GM19240 (cell line): ENCODE measurements around the gene KRTAP13-1.

Experiments
- DNase-seq: peaks from one replicate; pipeline ENCODE4 v3.0.0; 2011; ENCODE audit warnings: low spot score; ENCODE audit not compliant: insufficient read length

KRTAP13-1 gene, protein sequence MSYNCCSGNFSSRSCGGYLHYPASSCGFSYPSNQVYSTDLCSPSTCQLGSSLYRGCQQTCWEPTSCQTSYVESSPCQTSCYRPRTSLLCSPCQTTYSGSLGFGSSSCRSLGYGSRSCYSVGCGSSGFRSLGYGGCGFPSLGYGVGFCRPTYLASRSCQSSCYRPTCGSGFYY

DNA sequence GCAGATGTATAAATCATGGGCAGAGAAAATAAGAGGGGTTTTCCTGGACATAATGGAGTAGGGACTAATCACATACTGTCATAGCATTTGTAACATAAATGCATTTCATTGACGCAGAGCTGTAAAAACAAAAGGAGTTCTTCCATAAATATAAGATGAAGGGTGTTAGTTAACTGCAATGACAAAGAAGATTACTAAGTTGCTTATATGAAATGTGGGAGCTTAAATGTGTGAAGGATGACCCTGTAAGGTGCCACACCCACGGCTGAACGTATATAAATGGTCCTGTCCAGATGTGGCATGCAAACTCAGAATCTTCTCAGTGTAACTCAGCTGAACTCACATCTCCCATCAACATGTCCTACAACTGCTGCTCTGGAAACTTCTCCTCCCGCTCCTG lies at the start of gene KRTAP13-1:
Gene KRTAP13-1 (plus strand): TSS at position 301 of the 400 bp plus-strand sequence. CDS start 56 bp downstream, at position 357.
- no peak for DNase-seq

DNA sequence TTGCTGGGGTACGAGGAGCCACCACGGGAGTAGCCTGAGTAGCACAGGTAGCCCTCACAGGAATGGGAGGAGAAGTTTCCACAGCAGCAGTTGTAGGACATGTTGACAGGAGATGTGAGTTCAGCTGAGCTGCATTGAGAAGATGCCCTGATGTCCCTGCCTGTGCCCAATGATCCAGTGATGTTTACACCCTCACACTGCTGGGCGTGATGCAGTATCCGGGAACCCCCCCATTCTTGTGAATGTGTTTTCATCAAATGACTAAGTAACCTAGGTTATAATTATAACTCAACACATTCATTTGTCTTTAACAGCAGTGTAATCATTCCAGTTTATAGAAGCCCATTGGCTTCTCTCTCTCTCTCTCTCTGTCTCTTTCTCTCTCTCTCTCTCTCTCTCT lies 47.3 kb upstream of the KRTAP13-1 start, which contains the start of gene KRTAP23-1:
Gene KRTAP23-1 (minus strand): TSS at position 101 of the 400 bp plus-strand sequence. CDS start 0 bp downstream, at position 101.
- DNase-seq, result no peak

DNA sequence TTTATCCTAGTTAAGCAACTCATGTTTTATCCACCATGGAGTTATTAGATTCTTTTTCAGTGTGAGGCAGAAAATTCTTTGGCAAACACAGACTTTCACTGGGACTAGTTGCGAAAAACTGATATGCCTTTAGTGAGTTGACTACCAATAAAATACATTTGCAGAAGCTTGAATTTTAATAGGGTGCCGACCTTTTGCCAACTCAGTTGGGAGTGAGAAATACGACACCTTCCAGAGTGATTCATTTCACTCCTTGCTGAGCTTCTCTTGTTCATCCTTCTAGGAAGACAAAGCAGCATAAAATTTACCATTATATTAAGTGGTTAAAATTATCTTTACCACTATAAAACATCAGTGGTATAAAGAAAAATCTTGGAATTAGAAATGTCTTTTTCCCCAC lies 46.3 kb upstream of the KRTAP13-1 start:
- no peak for DNase-seq

DNA sequence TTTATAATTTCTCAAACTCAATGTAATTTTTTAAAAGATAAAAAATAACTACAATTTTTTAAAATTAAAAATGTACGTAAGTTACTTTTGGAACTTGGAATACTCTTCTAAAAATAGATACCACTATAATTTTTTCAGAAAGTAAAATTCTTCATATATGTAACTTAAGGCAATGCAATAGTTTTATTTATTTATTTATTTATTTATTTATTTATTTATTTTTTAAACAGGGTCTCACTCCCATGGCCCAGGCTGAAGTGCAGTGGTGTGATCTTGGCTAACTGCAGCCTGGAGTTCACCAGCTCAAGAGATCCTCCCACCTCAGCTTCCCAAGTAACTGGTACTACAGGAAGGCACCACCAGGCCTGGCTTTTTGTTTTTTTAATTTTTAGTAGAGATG lies 44.3 kb upstream of the KRTAP13-1 start:
- no peak for DNase-seq

DNA sequence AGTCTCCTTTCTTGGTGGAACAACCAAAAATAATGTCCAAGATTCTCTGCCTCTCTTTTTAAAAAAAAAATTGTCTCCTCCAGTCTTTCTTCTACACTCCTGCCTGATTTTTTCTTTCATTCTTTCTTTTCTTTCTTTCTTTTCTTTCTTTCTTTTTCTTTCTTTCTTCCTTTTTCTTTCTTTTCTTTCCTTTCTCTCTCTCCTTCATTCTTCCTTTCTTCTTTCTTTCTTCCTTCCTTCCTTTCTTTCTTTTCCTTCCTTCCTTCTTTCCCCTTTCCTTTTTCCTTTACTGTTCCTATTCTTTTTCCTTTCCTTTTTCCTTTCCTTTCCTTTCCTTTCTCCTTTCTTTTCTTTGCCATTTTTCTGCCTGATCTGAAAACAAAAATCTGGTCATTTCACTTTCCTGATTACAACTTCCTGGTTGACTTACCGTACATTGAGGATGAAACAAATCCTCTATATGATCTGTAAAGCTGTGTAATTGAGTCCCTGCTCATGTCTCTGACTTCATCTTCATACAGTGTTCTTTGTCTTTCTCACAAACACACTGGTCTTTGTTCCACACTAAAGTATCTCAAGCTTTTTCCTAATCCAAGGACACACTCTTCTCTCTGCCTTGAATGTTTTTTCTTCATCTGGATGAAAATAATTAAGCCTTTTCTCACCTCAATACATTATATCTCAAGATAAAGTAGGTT lies 41.4 kb upstream of the KRTAP13-1 start:
- no peak for DNase-seq

DNA sequence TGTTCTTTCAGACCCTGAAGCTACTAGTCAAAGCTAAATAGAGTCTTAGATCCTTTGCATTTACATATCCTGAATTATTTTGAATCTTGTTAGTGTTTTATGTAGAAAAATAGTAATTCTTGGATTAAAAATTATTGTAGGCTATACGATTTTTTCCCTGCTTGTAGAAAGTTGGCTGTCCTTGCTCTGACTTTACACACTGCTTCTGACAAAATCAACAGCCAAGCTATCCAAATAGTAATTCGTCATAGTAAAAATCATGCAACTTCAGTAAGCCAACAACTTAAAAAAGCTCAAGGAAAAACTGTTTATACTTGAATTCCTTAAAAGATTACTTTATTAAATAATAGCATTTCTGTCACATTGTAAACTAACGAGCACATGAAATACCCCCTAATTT lies 39.9 kb upstream of the KRTAP13-1 start:
- no peak for DNase-seq

DNA sequence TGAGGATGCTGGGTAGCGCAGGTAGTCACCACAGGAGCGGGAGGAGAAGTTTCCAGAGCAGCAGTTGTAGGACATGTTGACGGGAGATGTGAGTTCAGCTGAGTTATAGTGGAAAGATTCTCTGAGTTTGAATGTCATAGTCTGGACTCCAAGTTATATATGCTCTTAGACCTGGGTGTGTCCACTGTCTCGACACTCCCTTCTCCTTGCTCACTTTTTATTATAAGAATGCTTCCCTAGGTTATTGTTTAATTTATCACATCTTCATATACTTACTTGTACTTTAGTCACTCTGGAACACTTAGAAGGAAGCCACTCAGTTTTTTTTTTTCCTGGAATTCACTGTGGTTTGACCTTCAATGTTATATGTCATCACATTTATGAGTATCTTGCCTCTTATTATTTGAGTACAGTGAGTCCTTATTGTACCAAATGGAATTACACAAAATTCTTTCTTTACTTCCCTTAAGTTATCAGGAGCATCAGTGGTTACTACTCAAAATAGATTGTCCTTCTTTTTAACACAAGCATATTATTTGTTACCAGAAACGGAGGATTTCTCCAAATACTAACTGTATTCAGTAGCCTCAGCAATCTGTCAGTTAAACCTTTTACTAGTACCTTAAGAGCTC lies 23.6 kb upstream of the KRTAP13-1 start, which contains the start of gene KRTAP13-2:
Gene KRTAP13-2 (minus strand): TSS at position 133 of the 632 bp plus-strand sequence. CDS start 58 bp downstream, at position 75.
- no peak for DNase-seq

DNA sequence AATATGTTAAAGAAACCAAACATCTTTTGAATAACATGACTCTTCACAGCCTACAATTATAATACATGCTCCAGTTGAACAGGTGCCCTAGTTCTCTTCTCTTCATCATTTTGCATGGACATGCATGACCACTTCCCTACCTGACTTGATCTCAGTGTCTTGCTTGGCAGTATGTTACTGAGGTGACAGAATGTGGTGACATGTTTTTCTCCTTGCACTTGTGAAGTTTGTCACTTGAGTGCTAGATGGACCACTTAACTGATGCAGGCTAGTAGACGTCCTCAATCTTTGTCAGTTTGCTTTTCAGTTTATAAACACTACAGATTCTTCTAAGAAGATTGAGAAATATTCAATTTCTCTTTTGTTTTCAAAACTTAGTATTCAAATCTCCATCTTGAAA lies 13.6 kb upstream of the KRTAP13-1 start:
- DNase-seq, result no peak

DNA sequence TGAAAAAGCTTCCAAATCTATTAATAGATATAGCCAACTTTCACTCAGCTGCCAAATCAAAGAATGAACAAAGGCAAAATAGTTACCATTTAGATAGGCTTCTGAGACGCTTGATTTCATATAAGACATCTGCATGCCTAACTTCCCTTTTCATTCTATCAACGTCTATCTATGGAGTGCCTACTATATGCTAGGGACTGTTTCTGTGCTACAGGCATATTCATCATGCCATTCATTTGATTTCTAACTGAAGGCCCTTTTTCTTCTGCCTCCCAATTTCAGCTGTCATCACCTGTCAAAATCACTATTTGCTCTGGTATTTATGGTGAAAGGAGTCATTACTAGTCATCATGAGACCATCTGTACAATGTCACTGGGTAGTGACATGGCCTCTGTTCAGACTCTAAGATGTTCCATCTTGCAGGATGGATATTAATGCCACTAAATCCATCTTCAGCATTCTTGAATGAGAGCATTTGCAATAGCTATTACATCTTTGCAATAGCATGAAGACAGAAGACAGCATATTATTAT lies 4.3 kb upstream of the KRTAP13-1 start:
- no peak for DNase-seq

DNA sequence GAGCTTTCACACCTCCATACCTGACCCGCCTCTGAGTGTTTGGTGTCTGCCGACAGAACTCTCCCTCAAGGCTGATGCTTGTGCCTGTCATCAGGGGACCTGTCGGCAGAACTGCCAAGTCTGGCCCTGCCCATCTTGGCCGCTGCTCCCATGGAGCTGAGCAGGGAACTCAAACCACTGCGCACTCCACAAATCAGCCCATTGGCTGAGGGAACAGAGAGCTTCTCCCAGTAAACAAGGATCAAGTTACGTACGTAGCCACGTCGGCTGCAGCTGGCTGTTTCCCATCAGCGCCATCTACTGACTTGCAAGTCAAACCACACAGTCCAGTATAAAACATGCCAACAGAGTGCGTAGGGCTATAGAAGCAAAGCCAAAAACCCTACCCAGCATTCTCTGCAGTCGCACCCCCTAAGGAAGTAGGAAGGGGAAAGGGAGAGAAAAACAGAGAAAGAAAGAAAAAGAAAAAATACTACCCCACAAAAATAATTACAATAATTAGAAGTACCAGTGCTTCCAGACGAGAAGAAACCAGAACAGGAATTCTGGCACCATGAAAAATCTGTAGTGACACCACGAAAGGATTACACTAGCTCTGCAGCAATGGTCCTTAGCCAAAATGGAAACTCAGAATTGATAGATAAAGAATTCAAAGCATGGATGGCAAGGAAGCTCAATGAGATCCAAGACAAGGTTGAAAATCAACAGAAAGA lies 13.1 kb downstream of the KRTAP13-1 start:
- no peak for DNase-seq

DNA sequence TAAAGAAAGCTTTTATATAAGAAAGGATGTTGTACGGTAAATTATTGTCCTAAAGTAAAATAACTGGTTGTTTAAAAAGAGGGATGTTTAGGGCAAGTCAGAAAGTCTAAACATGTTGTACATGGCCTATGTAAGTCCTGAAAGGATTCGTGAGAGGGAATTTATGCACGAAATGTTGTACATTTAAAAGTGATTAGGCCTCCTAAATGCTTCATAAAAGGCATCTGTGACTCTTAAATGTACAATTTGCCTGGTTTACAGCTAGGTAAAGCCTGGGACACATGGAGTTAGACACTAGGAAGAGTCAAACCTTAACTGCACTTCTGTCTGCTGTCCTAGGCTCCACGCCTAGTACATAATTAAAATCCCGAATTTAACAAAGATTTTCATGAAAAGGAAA lies 20.2 kb downstream of the KRTAP13-1 start:
- DNase-seq, result no peak

DNA sequence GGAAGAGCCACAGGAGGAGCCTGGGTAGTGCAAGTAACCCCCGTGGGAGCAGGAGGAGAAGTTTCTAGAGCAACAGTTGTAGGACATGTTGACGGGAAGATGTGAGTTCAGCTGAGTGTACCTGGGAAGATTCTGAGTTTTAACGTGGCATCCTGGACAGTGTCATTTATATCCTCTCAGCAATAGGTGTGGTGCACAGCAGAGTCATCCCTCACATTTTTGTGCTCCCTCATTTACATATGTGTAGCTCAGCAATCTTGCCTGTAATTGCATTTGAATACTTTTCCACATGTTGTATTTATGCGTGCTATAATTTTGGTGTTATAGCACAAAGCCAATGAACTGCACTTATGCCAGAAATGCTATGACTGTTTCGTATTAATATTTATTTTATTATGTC lies 30.0 kb downstream of the KRTAP13-1 start, which contains the start of gene KRTAP13-3:
Gene KRTAP13-3 (minus strand): TSS at position 101 of the 400 bp plus-strand sequence. CDS start 14 bp downstream, at position 87.
- DNase-seq, result no peak

DNA sequence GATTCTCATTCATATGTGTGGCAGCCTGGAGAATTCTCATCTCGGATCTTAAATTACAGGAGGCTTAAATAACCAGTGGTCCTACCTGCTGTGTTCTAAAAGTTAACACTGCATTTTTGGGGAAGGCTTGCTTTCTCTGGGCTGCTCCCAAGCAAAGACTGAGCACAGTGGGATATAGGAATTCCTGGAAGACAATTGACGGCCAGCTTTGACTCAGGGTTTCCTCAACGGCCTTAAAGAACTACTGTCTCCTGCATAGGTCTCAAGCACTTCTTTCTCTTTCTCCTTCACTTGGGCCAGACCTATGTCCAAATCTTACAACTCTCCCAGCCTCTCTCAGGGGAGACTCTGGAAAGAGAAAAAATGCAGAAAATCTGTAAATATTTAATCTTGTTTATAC lies 30.9 kb downstream of the KRTAP13-1 start:
- DNase-seq, result no peak

DNA sequence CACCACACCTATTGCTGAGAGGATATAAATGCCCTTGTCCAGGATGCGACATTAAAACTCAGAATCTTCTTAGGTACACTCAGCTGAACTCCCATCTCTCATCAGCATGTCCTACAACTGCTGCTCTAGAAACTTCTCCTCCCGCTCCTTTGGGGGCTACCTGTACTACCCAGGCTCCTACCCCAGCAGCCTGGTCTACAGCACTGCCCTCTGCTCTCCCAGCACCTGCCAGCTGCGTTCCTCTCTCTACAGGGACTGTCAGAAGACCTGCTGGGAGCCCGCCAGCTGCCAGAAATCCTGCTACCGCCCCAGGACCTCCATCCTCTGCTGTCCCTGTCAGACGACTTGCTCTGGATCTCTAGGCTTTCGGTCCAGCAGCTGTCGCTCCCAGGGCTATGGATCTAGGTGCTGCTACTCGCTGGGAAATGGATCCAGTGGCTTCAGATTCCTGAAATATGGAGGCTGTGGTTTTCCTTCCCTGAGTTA lies 34.4 kb downstream of the KRTAP13-1 start, which contains the start of gene KRTAP13-4:
Gene KRTAP13-4 (plus strand): TSS at position 51 of the 486 bp plus-strand sequence. CDS start 56 bp downstream, at position 107.
- no peak for DNase-seq

DNA sequence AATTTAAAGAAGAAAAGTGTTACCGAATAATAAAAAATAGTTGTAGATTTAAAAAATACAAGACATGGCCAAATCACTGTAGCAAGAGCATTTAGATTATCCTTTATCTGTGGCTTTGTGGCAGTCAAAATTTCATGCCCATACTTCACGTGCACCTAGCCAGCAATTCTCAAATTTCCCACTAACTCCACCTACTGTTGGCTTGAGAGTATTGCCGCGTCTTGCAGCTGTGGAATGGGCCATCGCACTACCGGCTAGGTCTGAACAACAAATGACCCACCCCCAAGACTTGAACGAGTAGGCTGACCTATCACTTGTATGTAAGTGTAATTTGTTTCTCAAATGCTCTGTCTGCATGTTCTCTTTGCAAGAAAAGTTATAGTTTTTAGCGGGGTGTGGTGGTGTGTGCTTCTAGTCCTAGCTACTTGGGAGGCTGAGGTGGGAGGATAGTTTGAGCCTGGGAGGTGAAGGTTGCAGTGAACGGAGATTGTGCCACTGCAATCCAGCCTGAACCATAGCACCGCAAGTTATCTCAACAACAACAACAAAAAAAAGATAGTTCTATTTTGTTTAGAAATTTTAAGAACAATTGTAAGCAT lies 38.3 kb downstream of the KRTAP13-1 start:
- DNase-seq, result no peak

DNA sequence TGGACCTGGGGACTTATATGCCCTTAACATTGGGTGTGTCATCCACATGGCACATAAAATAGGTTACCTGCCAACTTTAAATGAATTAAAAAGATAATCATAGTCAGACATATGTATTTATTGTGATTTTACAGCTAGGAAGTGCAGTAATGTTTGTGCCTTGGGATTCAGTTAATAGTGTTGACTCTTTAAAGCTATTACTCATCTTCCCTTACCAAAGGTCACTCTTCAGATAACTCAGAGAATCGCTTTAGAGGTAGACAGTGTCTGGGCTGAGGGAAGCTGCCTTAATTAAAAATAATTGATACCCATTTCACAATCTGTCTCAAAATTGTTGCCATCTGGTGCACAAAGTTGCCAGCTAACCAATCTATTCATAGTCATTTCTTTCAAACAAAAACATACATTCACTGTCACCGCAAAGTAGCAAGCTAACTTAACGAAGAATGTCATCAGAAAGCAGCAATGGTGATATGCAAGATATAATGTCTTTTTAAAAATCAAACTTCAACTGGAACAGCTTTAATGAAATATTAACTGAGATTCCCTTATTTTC lies 41.3 kb downstream of the KRTAP13-1 start:
- DNase-seq, result no peak

DNA sequence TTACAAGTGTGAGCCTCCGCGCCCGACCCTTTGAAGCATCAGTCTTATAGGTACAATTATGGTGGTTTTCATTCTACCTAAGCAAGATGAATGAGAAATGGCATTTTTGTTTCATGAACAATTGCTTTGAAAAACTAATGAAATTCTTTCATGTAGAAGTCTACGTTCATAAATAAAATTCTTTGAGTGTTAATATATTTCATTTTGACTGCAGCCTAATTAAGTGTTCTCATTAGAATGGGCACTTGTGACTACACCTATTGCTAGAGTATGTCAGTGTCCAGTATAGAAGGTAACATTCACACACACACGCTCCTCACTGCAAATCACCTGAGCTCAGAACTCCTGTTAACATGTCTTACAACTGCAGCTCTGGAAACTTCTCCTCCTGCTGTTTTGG lies 44.1 kb downstream of the KRTAP13-1 start, which contains the start of gene KRTAP15-1:
Gene KRTAP15-1 (plus strand): TSS at position 301 of the 400 bp plus-strand sequence. CDS start 53 bp downstream, at position 354.
- DNase-seq, result no peak

DNA sequence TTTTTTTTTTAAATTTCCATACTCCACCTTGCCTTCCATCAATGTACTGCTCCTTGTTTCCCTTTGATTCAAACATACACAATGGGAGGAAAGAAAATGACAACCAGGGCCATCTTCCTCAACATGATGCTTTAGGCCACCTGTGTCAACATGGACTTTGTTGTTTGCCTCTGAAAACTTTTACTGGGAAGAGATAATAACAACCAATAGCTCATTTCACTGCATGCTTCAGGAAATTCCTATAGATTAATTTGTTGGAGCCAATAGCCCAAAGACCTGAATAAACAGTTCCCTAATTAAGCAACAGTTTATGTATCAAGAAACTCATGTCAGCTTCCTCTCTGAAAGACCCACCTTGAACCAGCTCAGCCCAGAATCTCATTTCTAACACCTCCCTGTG lies 47.4 kb downstream of the KRTAP13-1 start:
- DNase-seq, result no peak

DNA sequence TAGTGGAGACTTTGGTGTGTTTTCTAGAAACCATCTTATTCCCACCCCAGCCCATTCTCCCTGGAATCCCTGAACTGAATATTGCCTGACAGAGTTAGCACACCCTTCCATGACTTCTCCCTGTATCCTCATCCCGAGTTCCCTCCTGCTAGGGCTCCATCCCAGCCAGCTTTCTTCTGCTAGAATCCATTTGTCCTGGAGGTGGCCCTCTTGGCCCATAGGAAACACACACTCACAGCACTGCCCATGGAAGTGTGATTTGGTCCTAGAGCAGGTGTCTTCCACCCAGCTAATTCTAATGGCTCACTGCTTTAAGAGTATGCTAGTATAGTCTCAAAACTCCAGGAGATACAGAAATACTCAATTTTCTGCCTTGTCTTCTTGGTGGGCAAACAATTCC lies 48.4 kb downstream of the KRTAP13-1 start:
- DNase-seq, result no peak
